ENCODE measurements around the gene GPR61.

- TF ChIP-seq ZNF384 (IDR thresholded peaks at IDR 0.05) (no peak), L3MBTL2 (conservative IDR thresholded peaks at IDR 0.05) (no peak), FOXA1 (IDR thresholded peaks at IDR 0.05) (no peak), ELF4 (IDR thresholded peaks at IDR 0.05) (no peak), FOXK2 (IDR thresholded peaks at IDR 0.05) (no peak), LEF1 (IDR thresholded peaks at IDR 0.05; ENCODE audit: borderline replicate concordance) (no peak), HDGF (IDR thresholded peaks at IDR 0.05; ENCODE audit: borderline replicate concordance) (no peak), SUZ12 (IDR thresholded peaks at IDR 0.05) (no peak), FOXM1 (IDR thresholded peaks at IDR 0.05; ENCODE audit: borderline replicate concordance) (no peak), CTBP1 (IDR thresholded peaks at IDR 0.05; ENCODE audit: borderline replicate concordance) (no peak)
- TF ChIP-seq, protein P1, sequence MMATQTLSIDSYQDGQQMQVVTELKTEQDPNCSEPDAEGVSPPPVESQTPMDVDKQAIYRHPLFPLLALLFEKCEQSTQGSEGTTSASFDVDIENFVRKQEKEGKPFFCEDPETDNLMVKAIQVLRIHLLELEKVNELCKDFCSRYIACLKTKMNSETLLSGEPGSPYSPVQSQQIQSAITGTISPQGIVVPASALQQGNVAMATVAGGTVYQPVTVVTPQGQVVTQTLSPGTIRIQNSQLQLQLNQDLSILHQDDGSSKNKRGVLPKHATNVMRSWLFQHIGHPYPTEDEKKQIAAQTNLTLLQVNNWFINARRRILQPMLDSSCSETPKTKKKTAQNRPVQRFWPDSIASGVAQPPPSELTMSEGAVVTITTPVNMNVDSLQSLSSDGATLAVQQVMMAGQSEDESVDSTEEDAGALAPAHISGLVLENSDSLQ (IDR thresholded peaks at IDR 0.05), result no peak
These were observed 28.4 kb downstream of the GPR61 start for GRCh38 chr1:109567877-109568672.
